Left lung (tissue), 10 donors: Measurements from ENCODE around the gene KCNQ1OT1. TPM values are rescaled to one million over a fixed set of nuclear protein-coding genes. Genes with fewer than 3 reads are reported as not detected.

Experiments
- ATAC-seq: fragments of 200-7000 bp; cut with Tn5 transposase; one replicate; pipeline ENCODE4 v1.9.1; 2020; ENCODE audit warnings: moderate library complexity
- DNase-seq, 4 donors: peaks; one replicate each; pipeline ENCODE4 v3.0.0-alpha.2; 2013 to 2020
- H3K27ac ChIP-seq, 2 donors: fragments of 200-600 bp; sonication (generic) in 1 of 2; one replicate each; pipeline versions ENCODE4 v1.5.0 to v1.8.0; 2020 to 2021
- H3K27me3 ChIP-seq, 2 donors: fragments of 200-600 bp; sonication (generic) in 1 of 2; one replicate each; pipeline versions ENCODE4 v1.5.0 to v1.8.0; 2020 to 2021
- H3K36me3 ChIP-seq, 2 donors: fragments of 200-600 bp; sonication (generic) in 1 of 2; one replicate each; pipeline versions ENCODE4 v1.5.0 to v1.8.0; 2020 to 2021
- H3K4me1 ChIP-seq, 2 donors: fragments of 200-600 bp; one replicate each; pipeline ENCODE4 v1.8.0; 2021
- H3K4me3 ChIP-seq, 2 donors: fragments of 200-600 bp; sonication (generic) in 1 of 2; one replicate each; pipeline versions ENCODE4 v1.5.0 to v1.8.0; 2020 to 2021; ENCODE audit warnings: mild to moderate bottlenecking in 1 of 2
- H3K9me3 ChIP-seq, 2 donors: fragments of 200-600 bp; sonication (generic) in 1 of 2; one replicate each; pipeline versions ENCODE4 v1.5.0 to v1.8.0; 2020 to 2021
- intact Hi-C, 2 donors: fragments of 100-400 bp; cut with DNase I; formaldehyde crosslinking; loops; one replicate each; pipeline versions ENCODE4 v1.11.2 to v1.14.2; 2022
- polyA plus RNA-seq, 6 donors: library from polyadenylated mRNA; unstranded; fragments of 120-200 nt; gene quantifications; one replicate each; pipeline ENCODE4 v1.2.1, GENCODE V29; 2013; ENCODE audit not compliant: insufficient read length in 6 of 6
- total RNA-seq, 2 donors: library from RNA; stranded (reverse); fragmentation: NEBNext Ultra II Directional; extraction: Animal tissue kit (Norgen Biotek cat#: 25700); gene quantifications; one replicate each; pipeline ENCODE4 v1.2.1, GENCODE V29; 2021
- TF ChIP-seq, protein P1 (sequence below), 2 donors: fragments of 200-600 bp; sonication (generic) in 1 of 2; IDR thresholded peaks; one replicate each; pipeline versions ENCODE4 v1.5.0 to v1.8.0; 2021; ENCODE audit warnings: antibody characterized with exemption in 2 of 2
- donor health status: DM: no; HTN: yes; CAD: no.
- donor health status: DM: no; HTN: no; CAD: no.

Gene KCNQ1OT1
- total and polyA plus RNA-seq, 8 donors = 1.9 to 2.9 (median 2.7) TPM

DNA sequence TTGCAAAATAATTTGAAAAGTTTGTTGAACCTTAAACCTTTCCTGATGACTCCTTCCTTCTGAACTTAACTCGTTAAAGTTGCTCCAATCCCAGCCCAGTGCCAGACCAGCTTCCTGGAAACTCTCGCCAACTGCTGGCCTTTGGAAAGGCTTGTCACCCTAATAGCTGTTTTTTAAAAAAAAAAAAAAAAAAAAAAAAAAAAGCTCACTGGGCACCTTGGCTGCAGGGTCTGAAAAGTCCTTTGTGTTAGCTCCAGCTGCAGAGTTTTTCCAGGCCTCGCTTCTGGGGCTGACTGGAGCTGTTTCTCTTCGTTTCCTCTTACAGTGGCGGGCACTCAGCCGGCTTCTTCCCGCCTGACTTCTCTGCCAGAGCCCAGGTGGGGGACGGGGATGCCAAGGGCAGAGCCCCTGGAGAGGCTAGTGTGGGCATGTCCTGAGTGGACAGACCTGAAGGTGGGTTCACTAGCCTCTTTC, 25.1 kb downstream of the KCNQ1OT1 start:
- intact Hi-C loops = no loop called here
- DNase-seq = peak in 1 of 4 donors; percentile 30
- Histone ChIP-seq H3K4me3 (no peak overlapping the region), H3K27me3 (no peaks in the 10 kb centered on the region), H3K36me3 (no peaks in the 10 kb centered on the region), H3K4me1 (peaks cover 0 to 16% of the 10 kb centered on the region in 2 donors), H3K9me3 (no peaks in the 10 kb centered on the region), H3K27ac (no peak overlapping the region)
- no peak for ATAC-seq
- TF ChIP-seq, protein P1, sequence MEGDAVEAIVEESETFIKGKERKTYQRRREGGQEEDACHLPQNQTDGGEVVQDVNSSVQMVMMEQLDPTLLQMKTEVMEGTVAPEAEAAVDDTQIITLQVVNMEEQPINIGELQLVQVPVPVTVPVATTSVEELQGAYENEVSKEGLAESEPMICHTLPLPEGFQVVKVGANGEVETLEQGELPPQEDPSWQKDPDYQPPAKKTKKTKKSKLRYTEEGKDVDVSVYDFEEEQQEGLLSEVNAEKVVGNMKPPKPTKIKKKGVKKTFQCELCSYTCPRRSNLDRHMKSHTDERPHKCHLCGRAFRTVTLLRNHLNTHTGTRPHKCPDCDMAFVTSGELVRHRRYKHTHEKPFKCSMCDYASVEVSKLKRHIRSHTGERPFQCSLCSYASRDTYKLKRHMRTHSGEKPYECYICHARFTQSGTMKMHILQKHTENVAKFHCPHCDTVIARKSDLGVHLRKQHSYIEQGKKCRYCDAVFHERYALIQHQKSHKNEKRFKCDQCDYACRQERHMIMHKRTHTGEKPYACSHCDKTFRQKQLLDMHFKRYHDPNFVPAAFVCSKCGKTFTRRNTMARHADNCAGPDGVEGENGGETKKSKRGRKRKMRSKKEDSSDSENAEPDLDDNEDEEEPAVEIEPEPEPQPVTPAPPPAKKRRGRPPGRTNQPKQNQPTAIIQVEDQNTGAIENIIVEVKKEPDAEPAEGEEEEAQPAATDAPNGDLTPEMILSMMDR (IDR thresholded peaks at IDR 0.05) = no peak

- no peaks in the 10 kb centered on the region for H3K9me3 ChIP-seq
- no peaks in the 10 kb centered on the region for H3K36me3 ChIP-seq
- peaks cover 0 to 16% of the 10 kb centered on the region in 2 donors for H3K4me1 ChIP-seq
- no peak for ATAC-seq
- TF ChIP-seq, protein P1 (IDR thresholded peaks at IDR 0.05) = no peak
- intact Hi-C loops = no loop called here
- no peak overlapping the region for H3K27ac ChIP-seq
- H3K27me3 ChIP-seq = no peaks in the 10 kb centered on the region
- peak in 1 of 4 donors; percentile 26 for DNase-seq
- H3K4me3 ChIP-seq = no peak overlapping the region
These were observed 25.8 kb downstream of the KCNQ1OT1 start for GRCh38 chr11:2673871-2674471.

DNA sequence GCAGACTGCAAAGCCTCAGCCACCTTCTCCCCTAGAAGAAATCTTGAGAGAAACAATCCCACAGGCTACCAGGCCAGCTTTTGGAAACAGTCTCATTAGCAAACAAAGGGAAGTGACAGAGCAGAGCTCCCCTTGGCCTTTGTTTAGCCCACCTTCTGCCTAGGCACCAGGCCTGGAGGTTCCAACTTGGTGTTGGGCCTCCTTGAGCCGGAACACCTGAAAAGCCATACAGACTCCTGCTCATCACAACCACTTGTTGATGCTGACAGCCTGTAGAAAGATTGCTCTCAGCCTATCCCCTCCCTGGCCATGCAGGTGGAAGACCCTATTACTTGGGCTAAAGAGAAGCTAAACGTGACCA, 26.6 kb downstream of the KCNQ1OT1 start:
- Histone ChIP-seq H3K4me3 (no peak overlapping the region), H3K9me3 (no peaks in the 10 kb centered on the region), H3K4me1 (peaks cover 0 to 16% of the 10 kb centered on the region in 2 donors), H3K27ac (no peak overlapping the region), H3K36me3 (no peaks in the 10 kb centered on the region), H3K27me3 (no peaks in the 10 kb centered on the region)
- TF ChIP-seq, protein P1 (IDR thresholded peaks at IDR 0.05) = no peak
- DNase-seq (no peak), ATAC-seq (no peak)
- intact Hi-C loops = no loop called here

DNA sequence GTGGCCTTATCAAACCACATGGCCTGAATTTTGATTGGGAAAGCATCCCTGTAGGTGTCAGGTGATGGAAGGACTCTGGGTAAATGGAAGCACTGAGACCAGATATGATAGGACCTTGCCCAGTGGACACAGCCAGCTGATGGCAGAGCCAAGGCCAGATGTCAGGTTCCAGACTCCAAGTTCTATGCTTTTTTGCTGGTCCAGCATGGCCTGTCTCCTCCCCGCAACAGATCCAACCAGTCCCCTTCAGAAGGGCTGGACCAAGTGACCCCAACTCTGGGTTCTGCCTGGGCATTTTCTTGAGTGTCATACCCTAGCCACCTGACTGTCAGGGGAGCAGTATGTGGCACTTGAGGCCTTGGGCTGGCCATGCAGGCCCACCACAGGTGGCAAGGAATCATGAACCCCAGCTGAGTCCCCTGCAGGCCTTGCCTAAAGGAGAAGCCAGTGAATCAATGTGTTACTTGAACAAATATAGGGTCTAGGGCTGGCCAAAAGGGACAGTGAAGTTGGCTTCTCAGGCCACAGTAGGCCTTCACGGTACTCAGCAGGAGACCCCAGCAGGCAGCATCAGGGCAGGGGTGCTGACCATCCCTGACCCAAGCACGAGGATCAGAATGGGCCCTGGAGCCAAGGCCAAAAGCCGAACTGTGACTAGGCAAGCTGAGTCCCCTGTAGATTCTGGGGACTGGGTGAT, 27.1 kb downstream of the KCNQ1OT1 start:
- Histone ChIP-seq H3K27ac (no peak overlapping the region), H3K4me3 (no peak overlapping the region), H3K27me3 (no peaks in the 10 kb centered on the region), H3K9me3 (no peaks in the 10 kb centered on the region), H3K36me3 (no peaks in the 10 kb centered on the region), H3K4me1 (peaks cover 0 to 15% of the 10 kb centered on the region in 2 donors)
- DNase-seq (peak in 1 of 4 donors; percentile 22), ATAC-seq (no peak)
- TF ChIP-seq, protein P1 (IDR thresholded peaks at IDR 0.05) = no peak
- intact Hi-C loops = no loop called here

GRCh38 chr11:2671748-2672147, 28.0 kb downstream of the KCNQ1OT1 start:
- intact Hi-C loops = no loop called here
- ATAC-seq (no peak), DNase-seq (peak in 1 of 4 donors; percentile 6)
- TF ChIP-seq, protein P1 (IDR thresholded peaks at IDR 0.05) = no peak
- Histone ChIP-seq H3K9me3 (no peaks in the 10 kb centered on the region), H3K27me3 (no peaks in the 10 kb centered on the region), H3K4me1 (peaks cover 0 to 5% of the 10 kb centered on the region in 2 donors), H3K27ac (no peak overlapping the region), H3K4me3 (no peak overlapping the region), H3K36me3 (no peaks in the 10 kb centered on the region)
